ENCODE measurements around the gene WDR59.

WDR59 gene

DNA sequence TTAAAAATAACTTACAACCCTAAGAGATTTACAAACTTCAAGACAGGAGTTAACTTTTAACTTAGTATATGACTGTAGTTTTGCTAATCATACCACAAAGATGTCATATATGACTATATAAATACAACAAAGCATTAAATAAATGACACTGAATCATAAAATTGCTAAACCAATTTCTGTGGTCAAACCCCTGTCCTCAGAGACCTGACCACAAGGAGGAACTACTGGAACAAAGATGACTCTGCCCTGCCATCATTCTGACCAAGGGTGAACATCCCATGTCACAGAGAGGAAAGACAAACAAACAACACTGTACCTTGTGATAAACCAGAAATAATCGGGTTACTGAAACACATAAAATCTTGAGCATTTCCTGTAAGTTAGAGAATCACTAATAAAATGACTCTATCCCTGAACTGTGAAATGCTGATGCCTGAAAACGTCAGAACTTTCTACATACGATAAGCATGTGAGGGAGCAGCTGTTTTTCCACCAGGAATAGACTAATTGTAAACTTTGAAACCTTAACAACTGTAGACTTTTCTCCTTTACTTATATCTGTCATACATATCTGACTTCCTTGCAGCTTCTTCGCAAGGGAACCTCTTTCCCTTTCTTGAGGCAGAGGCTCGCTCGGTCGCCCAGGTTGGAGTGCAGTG is 47.9 kb downstream of the WDR59 start:
- DNase-seq (ENCODE audit: low spot score), result peak; percentile 46
- TF ChIP-seq CTCF (IDR thresholded peaks at IDR 0.05; ENCODE audit: extremely low read depth, missing control alignments), result no peak

GRCh38 chr16:74931445-74931844 is 53.5 kb downstream of the WDR59 start:
- no peak for DNase-seq (ENCODE audit: low spot score)
- no peak for TF ChIP-seq CTCF (IDR thresholded peaks at IDR 0.05; ENCODE audit: extremely low read depth, missing control alignments)

DNA sequence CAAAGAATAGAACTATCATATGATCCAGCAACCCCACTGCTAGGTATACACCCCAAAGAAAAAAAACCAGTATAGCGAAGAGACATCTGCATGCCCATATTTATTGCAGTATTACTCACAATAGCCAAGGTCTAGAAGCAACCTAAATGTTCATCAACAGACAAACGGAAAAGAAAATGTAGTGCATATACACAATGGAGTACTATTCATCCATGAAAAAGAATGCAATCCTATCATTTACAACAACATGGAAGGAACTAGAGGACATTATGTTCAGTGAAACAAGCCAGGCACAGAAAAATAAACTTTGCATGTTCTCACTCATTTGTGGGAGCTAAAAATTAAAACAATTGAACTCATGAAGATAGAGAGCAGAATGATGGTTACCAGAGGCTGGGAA is 55.3 kb downstream of the WDR59 start:
- TF ChIP-seq CTCF (IDR thresholded peaks at IDR 0.05; ENCODE audit: extremely low read depth, missing control alignments), result no peak
- DNase-seq (ENCODE audit: low spot score), result no peak

- no peak for DNase-seq (ENCODE audit: low spot score)
- no peak for TF ChIP-seq CTCF (IDR thresholded peaks at IDR 0.05; ENCODE audit: extremely low read depth, missing control alignments)
Observed at GRCh38 chr16:74926805-74927204, 58.1 kb downstream of the WDR59 start.

DNA sequence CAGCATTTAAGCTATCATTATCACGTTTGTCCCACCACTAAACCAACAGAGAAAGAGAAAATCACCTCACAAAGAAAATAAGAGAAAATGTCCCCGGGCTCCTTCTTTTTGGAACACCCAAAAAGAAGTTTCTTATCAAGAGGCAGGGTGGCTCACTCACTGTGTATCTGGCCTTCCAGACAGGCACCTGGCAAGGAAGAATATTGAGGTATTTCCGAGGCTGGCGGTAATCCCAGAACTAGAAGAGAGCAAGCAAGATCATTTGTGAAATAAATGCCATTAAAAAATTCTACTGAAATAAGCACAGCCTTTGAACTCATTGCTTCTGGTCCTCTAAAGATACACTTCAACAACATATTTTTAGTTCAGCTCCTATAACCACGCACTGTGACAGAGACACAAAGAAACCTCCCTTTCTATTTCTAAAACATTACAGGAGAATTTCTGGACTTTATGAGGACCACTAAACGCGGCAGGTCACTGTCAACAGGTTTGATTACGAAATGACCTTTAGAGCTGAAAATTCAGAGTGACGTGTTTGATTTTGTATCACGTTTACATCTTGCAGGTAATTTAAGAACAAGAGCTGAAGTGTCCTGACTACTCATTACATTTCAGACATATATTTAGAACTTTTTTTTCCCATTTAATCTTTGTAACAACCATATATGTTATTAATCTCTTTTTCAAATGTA is 61.0 kb downstream of the WDR59 start:
- no peak for TF ChIP-seq CTCF (IDR thresholded peaks at IDR 0.05; ENCODE audit: extremely low read depth, missing control alignments)

DNA sequence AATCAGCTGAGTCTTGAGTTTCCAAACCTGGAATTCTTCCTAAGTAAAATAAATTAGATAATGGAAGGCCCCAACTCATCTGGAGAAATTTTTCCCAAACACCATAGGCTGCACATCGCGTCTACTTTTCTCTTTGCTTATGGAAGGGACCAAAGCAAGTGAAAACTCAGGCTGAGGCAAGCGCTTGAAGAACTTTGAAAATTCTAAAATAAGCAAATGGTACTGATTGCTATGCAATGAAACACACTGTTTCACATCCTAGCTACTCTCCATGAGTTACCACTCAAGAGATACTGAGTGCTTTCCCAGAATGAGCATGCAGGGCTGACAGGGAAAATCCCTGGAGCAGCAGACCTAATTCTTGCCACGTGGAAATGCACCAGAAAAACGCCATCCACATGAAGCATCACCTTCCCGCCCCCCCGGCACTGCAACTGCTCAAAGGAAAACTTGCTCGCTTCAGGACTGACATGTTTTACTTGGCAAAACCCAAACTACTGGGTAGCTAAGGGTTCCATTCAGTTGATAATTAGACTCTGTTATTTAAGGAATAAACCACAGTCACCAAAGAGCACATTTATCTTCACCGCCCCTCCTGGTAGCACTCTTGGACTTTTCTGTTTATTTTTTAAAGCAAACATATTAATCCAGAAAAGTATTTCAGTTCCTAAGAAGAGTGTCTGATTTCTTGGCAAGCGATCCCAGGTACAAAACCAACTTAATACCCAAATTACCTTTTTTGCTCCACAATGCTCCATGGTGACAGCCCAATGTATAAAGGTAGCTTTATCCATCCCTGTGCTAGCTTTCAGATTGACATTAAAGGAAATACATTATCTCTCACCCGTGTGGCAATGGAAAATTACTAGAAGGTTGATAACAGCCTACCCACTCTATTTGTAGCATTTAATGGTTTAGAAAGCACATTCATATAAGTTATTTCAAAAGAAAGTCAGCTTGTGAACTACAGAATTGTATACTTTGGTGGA is 62.5 kb downstream of the WDR59 start:
- TF ChIP-seq CTCF (IDR thresholded peaks at IDR 0.05; ENCODE audit: extremely low read depth, missing control alignments), result no peak
- DNase-seq (ENCODE audit: low spot score), result no peak

More for the DNA sequence above, 61.0 kb downstream of the WDR59 start:
- no peak for DNase-seq (ENCODE audit: low spot score)

Data from GM20000 (cell line).